Measurements from ENCODE around the gene INTS1. TPM values are rescaled to one million over a fixed set of nuclear protein-coding genes. Genes with fewer than 3 reads are reported as not detected.
"Not testable (repeated sequence)": the region's sequence is repeated elsewhere in the genome, so short reads cannot be mapped to it uniquely, and the experiment has no call there.

INTS1 gene
- total RNA-seq, 8 experiments from 2014 or later = 19.5 to 80.2 (median 39.3) TPM

DNA sequence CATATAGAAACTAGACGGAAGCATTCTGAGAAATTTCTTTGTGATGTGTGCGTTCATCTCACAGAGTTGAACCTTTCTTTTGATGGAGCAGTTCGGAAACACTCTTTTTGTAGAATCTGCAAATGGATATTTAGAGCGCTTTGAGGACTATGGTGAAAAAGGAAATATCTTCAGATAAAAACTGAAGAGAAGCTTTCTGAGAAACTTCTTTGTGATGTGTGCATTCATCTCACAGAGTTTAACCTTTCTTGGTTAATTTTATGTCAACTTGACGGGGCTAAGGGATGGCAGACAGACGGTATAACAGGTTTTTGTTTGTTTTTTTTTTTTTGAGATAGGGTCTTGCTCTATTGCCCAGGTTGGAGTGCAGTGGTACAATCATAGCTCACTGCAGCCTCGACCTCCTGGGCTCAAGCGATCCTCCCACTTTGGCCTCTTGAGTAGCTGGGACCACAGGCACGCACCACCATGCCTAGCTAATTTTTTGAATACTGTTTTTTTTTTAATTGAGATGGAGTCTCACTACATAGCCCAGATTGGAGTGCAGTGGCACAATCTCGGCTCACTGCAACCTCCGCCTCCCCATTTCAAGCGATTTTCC, 15.2 kb upstream of the INTS1 start:
- peaks cover 0 to 12% of the 10 kb centered on the region in 2 donors for H3K4me1 ChIP-seq (replicated peaks in 1 of 2)
- H3K27ac ChIP-seq; in situ Hi-C loops (cut with MboI; ENCODE audit: low pct_unique_long_range_greater_than_20kb in 2 of 9, low sequenced_read_pairs in 9 of 9, unreplicated experiment in 9 of 9); ATAC-seq (replicated peaks in 6 of 8); H3K4me3 ChIP-seq: not testable (repeated sequence)
- 44 to 100% (median 80%) methylated on average over 3 to 12 of the region's 12 CpGs for WGBS, 10 experiments

GRCh38 chr7:1516586-1517251, 12.5 kb upstream of the INTS1 start:
- Histone ChIP-seq H3K4me3 (no peak overlapping the region), H3K4me1 (replicated peaks in 1 of 2) (peaks cover 0 to 12% of the 10 kb centered on the region in 2 donors), H3K27ac (no peak overlapping the region)
- in situ Hi-C loops (cut with MboI; ENCODE audit: low pct_unique_long_range_greater_than_20kb in 2 of 9, low sequenced_read_pairs in 9 of 9, unreplicated experiment in 9 of 9) = no loop called here
- 70 to 93% (median 78%) methylated on average over 2 to 8 of the region's 18 CpGs; no CpG with 5 or more reads in 4 of the 10 experiments for WGBS, 10 experiments
- no peak for ATAC-seq (replicated peaks in 6 of 8)

- not testable (repeated sequence) for H3K27ac ChIP-seq
These were observed 11.3 kb upstream of the INTS1 start for GRCh38 chr7:1515509-1515967.

DNA sequence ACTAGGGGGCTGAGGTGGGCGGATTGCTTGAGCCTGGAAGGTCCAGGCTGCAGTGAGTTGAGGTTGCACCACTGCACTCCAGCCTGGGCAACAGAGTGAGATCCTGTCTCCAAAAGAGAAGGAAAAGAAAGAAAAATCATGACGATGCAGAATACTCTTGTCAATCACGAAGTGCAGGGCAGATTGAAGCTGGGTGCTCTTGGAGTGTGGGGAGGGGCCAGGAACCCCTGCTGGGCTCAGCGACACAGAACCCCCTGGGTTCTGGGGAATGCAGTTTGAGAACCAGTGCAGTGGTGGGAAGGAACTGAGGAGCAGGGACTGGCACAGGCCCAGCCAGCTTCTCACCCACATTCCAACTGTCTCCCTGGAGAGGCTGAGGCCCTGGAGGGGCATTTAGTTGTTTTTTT, 10.8 kb upstream of the INTS1 start:
- peak in 2 of 8 experiments; percentile 26 to 32 for ATAC-seq (replicated peaks in 6 of 8)
- 0 to 100% (median 60%) methylated on average over 1 to 3 of the region's 4 CpGs; no CpG with 5 or more reads in 4 of the 10 experiments for WGBS, 10 experiments
- no peak overlapping the region for H3K27ac ChIP-seq

More at GRCh38 chr7:1515509-1515967, 11.3 kb upstream of the INTS1 start:
- in situ Hi-C loops (cut with MboI; ENCODE audit: low pct_unique_long_range_greater_than_20kb in 2 of 9, low sequenced_read_pairs in 9 of 9, unreplicated experiment in 9 of 9); H3K4me1 ChIP-seq (replicated peaks in 1 of 2); H3K4me3 ChIP-seq; ATAC-seq (replicated peaks in 6 of 8): not testable (repeated sequence)
- 29 to 92% (median 79%) methylated on average over 1 to 5 of the region's 17 CpGs; no CpG with 5 or more reads in 6 of the 10 experiments for WGBS, 10 experiments

DNA sequence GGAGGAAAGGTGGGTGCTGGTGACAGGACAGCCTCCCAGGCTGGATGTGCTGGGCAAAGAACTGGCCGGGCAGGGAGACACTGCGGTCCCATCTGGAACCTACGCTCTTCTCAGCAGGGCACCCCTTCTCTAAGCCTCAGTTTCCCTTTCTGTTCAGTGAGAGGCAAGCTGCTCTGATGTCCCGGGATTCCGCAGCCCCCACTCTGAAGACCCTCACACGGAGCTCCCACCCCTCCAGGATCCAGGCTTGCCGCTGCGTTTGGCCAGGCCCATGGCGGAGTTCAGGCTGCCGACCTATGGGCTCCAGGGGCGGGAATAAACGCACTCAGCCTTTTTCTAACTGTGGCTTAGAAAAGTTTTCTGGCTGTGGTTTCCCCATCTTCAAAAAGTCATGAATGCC, 10.2 kb upstream of the INTS1 start:
- in situ Hi-C loops (cut with MboI; ENCODE audit: low pct_unique_long_range_greater_than_20kb in 2 of 9, low sequenced_read_pairs in 9 of 9, unreplicated experiment in 9 of 9) = no loop called here
- WGBS, 10 experiments = 20 to 100% (median 90%) methylated on average over 1 to 9 of the region's 12 CpGs; no CpG with 5 or more reads in 5 of the 10 experiments
- Histone ChIP-seq H3K27ac (no peak overlapping the region), H3K4me1 (replicated peaks in 1 of 2) (peaks cover 0 to 4% of the 10 kb centered on the region in 2 donors), H3K4me3 (no peak overlapping the region)
- ATAC-seq (replicated peaks in 6 of 8) = no peak

More for the DNA sequence above, 10.8 kb upstream of the INTS1 start:
- in situ Hi-C loops (cut with MboI; ENCODE audit: low pct_unique_long_range_greater_than_20kb in 2 of 9, low sequenced_read_pairs in 9 of 9, unreplicated experiment in 9 of 9) = no loop called here
- no peak overlapping the region for H3K4me3 ChIP-seq
- peaks cover 0 to 4% of the 10 kb centered on the region in 2 donors for H3K4me1 ChIP-seq (replicated peaks in 1 of 2)

DNA sequence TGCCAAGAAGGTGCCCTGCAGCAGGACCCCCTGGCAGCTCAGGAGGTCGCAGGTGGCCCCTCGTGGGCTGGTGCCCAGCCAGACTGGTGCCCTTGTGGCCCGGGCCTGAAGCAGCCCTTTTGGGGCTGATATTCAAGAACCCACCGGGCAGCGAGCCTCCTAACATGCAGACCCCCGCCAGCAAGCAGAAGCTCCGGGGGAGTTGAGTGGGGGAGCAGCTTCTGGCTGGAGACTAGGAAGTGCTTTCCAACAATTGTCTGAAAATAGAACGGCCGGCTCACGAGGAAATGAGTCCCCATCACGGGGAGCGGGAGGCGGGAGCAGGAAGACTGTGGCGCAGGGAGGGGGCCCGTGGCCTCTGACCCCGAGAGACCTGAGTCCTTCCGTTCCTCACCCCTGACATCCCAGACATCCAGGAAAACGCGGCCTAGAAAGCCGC, 9.5 kb upstream of the INTS1 start:
- H3K4me3 ChIP-seq = no peak overlapping the region
- peak in 1 of 8 experiments; percentile 21 for ATAC-seq (replicated peaks in 6 of 8)
- in situ Hi-C loops (cut with MboI; ENCODE audit: low pct_unique_long_range_greater_than_20kb in 2 of 9, low sequenced_read_pairs in 9 of 9, unreplicated experiment in 9 of 9) = no loop called here

GRCh38 chr7:1512781-1513656, 8.8 kb upstream of the INTS1 start:
- no peak overlapping the region for H3K4me3 ChIP-seq
- in situ Hi-C loops (cut with MboI; ENCODE audit: low pct_unique_long_range_greater_than_20kb in 2 of 9, low sequenced_read_pairs in 9 of 9, unreplicated experiment in 9 of 9) = no loop called here
- ATAC-seq (replicated peaks in 6 of 8) = peak; percentile 16 to 96 (median 49)
- H3K4me1 ChIP-seq (replicated peaks in 1 of 2) = peaks cover 0 to 4% of the 10 kb centered on the region in 2 donors
- no peak overlapping the region for H3K27ac ChIP-seq
- 60 to 100% (median 73%) methylated on average over 1 to 4 of the region's 35 CpGs; no CpG with 5 or more reads in 6 of the 10 experiments for WGBS, 10 experiments

More for the DNA sequence above, 9.5 kb upstream of the INTS1 start:
- Histone ChIP-seq H3K27ac (no peak overlapping the region), H3K4me1 (replicated peaks in 1 of 2) (peaks cover 0 to 4% of the 10 kb centered on the region in 2 donors)
- 44 to 82% (median 57%) methylated on average over 3 to 12 of the region's 20 CpGs; no CpG with 5 or more reads in 6 of the 10 experiments for WGBS, 10 experiments

DNA sequence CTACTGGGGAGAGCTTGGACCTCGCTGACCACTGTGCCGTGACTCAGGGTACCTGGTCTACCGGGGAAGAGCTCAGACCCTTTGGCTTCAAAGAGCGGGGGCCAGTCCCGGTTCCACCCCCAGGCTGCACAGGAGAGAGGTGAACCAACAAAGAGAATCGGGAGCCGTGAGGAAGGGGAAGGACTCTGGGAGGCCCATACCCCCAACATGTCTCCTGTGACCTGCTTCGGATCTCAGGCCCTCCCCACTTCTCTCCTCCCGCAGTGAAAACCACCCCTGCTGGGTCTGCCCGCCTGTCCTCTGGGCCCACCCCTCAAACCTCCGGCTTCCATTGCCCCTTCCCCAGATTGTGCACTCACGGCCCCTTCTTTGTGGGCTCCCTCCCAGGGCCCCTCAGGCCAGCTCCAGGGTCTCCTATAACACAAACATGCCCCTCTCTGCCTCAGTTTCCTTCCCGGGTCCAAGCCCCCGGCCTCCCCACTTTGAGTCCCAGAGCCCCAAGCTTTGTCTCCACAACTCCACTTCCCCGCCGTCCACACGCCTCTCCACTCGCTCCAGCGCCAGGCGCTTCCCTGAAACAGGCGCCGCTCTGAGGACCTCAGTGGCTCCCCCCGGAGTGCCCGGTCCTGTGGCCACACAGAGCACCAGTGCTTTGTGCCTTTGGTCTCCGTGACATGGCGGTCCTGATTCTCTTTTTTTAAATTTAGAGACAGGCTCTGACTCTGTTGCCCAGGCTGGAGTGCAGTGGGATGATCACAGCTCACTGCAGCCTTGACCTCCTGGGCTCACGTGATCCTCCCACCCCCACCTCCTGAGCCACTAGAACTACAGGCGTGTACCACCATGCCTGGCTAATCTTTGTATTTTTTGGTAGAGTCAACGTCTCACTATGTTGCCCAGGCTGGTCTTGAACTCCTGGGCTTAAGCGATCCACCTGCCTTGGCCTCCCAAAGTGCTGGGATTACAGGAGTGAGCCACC, 7.5 kb upstream of the INTS1 start:
- Histone ChIP-seq H3K4me1 (replicated peaks in 1 of 2) (peaks cover 0 to 4% of the 10 kb centered on the region in 2 donors), H3K4me3 (no peak overlapping the region), H3K27ac (no peak overlapping the region)
- WGBS, 10 experiments = 40 to 100% (median 85%) methylated on average over 2 to 8 of the region's 30 CpGs; no CpG with 5 or more reads in 5 of the 10 experiments
- no peak for ATAC-seq (replicated peaks in 6 of 8)
- in situ Hi-C loops (cut with MboI; ENCODE audit: low pct_unique_long_range_greater_than_20kb in 2 of 9, low sequenced_read_pairs in 9 of 9, unreplicated experiment in 9 of 9) = no loop called here

- Histone ChIP-seq H3K4me3 (no peak overlapping the region), H3K4me1 (replicated peaks in 1 of 2) (peaks cover 0 to 9% of the 10 kb centered on the region in 2 donors), H3K27ac (no peak overlapping the region)
- in situ Hi-C loops (cut with MboI; ENCODE audit: low pct_unique_long_range_greater_than_20kb in 2 of 9, low sequenced_read_pairs in 9 of 9, unreplicated experiment in 9 of 9) = no loop called here
- WGBS, 10 experiments = no CpG with 5 or more reads among the region's 16 CpGs
- peak in 1 of 8 experiments; percentile 2 for ATAC-seq (replicated peaks in 6 of 8)
These were observed 6.6 kb upstream of the INTS1 start for GRCh38 chr7:1510780-1511154.

DNA sequence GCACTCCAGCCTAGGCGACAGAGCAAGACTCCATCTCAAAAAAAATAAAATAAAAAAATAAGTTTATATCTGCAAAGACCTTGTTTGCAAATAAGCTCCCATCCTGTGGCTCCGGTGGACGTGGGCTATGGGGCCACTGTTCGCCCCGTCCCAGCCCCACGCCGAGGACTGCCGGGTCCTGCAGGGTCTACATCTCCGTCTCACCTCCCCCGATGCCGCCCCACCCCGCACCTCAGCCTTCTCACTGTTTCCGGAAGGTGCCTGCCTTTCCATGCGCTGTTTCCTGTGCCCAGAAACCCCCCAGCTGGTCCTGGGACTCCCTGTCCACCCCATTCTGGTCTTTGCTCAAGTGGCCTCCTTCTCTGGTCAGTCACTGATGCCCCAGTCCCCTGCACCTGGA, 5.0 kb upstream of the INTS1 start:
- H3K4me3 ChIP-seq = no peak overlapping the region
- 92 to 100% methylated on average over 1 to 2 of the region's 14 CpGs; no CpG with 5 or more reads in 8 of the 10 experiments for WGBS, 10 experiments
- in situ Hi-C loops (cut with MboI; ENCODE audit: low pct_unique_long_range_greater_than_20kb in 2 of 9, low sequenced_read_pairs in 9 of 9, unreplicated experiment in 9 of 9) = no loop called here
- peaks cover 0 to 11% of the 10 kb centered on the region in 2 donors for H3K4me1 ChIP-seq (replicated peaks in 1 of 2)
- no peak overlapping the region for H3K27ac ChIP-seq
- ATAC-seq (replicated peaks in 6 of 8) = no peak

DNA sequence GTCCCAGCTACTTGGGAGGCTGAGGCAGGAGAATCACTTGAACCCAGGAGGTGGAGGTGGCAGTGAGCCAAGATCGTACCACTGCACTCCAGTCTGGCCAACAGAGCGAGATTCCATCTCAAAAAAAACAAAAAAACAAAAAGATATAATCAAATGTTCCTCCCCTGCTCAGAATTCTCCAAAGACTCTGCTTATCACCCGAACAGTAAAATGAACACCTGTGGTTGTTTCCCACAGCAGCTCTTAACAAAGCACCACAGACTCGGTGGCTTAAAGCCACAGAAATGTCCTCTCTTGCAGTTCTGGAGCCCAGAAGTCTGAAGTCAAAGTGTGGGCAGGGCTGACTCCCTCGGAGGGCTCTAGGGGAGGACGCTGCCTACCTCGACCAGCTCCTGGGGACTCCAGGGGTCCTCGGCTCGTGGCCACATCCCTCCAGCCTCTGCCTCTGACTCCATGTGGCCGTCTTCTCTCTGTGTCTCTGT, 4.1 kb upstream of the INTS1 start:
- Histone ChIP-seq H3K27ac (no peak overlapping the region), H3K4me3 (no peak overlapping the region), H3K4me1 (replicated peaks in 1 of 2) (peaks cover under 1 to 12% of the 10 kb centered on the region in 2 donors)
- ATAC-seq (replicated peaks in 6 of 8) = no peak
- in situ Hi-C loops (cut with MboI; ENCODE audit: low pct_unique_long_range_greater_than_20kb in 2 of 9, low sequenced_read_pairs in 9 of 9, unreplicated experiment in 9 of 9) = no loop called here
- WGBS, 10 experiments = 63 to 100% (median 83%) methylated on average over 1 to 6 of the region's 10 CpGs; no CpG with 5 or more reads in 3 of the 10 experiments

Measured in motor neuron (in vitro differentiated cells).